Tibial nerve (tissue), 4 donors: ENCODE results near the gene C1orf35. TPM values are rescaled to one million over a fixed set of nuclear protein-coding genes. Genes with fewer than 3 reads are reported as not detected.

Experiments
- DNase-seq, 2 donors: peaks; one replicate each; pipeline ENCODE4 v3.0.0-alpha.2; 2019; ENCODE audit warnings: low spot score in 2 of 2
- H3K27ac ChIP-seq, 4 donors: fragments of 200-600 bp; sonication (generic) in 3 of 4; one replicate each; pipeline ENCODE4 v1.5.1; 2017 to 2019; ENCODE audit warnings: mild to moderate bottlenecking in 1 of 4
- H3K27me3 ChIP-seq, 2 donors: fragments of 200-600 bp; sonication (generic) in 1 of 2; one replicate each; pipeline versions ENCODE4 v1.5.1 to v1.6.0; 2017 to 2019
- H3K36me3 ChIP-seq, 3 donors: fragments of 200-600 bp; sonication (generic); one replicate each; pipeline ENCODE4 v1.5.1; 2018 to 2019
- H3K4me1 ChIP-seq, 4 donors: fragments of 200-600 bp; sonication (generic) in 3 of 4; one replicate each; pipeline ENCODE4 v1.5.1; 2017 to 2019
- H3K4me3 ChIP-seq, 4 donors: fragments of 200-600 bp; sonication (generic) in 3 of 4; one replicate each; pipeline ENCODE4 v1.5.1; 2017 to 2019; ENCODE audit warnings: mild to moderate bottlenecking in 1 of 4, moderate library complexity in 1 of 4
- H3K9me3 ChIP-seq, 4 donors: fragments of 200-600 bp; sonication (generic) in 3 of 4; one replicate each; pipeline ENCODE4 v1.5.1; 2017 to 2019
- CTCF ChIP-seq, 5 experiments: fragments of 200-600 bp in 3 of 5; fragments of 450-650 bp in 2 of 5; sonication (generic) in 3 of 5; IDR thresholded peaks; one replicate each; pipeline ENCODE4 v1.5.1; 2016 to 2019; ENCODE audit warnings: antibody characterized with exemption in 5 of 5, mild to moderate bottlenecking in 3 of 5, moderate library complexity in 2 of 5
- EP300 ChIP-seq, 2 donors: sonication (generic); formaldehyde crosslinking; IDR thresholded peaks; one replicate each; pipeline ENCODE4 v1.6.1; 2017; ENCODE audit warnings: antibody characterized with exemption in 2 of 2, mild to moderate bottlenecking in 1 of 2
- POLR2A ChIP-seq, 2 donors: fragments of 450-650 bp; IDR thresholded peaks; one replicate each; pipeline ENCODE4 v1.6.1; 2017; ENCODE audit warnings: antibody characterized with exemption in 2 of 2, mild to moderate bottlenecking in 2 of 2, moderate library complexity in 2 of 2
- WGBS, 2 donors: methylation state at CpG; one replicate each; pipeline ENCODE4 v1.1.5; 2018; 5-methylcytosine and 5-hydroxymethylcytosine counted together
- total RNA-seq, 4 donors: library from RNA; depleted of rRNA; stranded (reverse); fragments of >200 nt; gene quantifications; one replicate each; pipeline ENCODE4 v1.1.0, GENCODE V29; 2016

C1orf35 gene
- total RNA-seq, 4 donors from 2014 or later: 26.4 to 38.5 (median 27.1) TPM

GRCh38 chr1:228068359-228068758, 34.8 kb downstream of the C1orf35 start:
- no peak for TF ChIP-seq CTCF (IDR thresholded peaks at IDR 0.05)
- TF ChIP-seq EP300 (IDR thresholded peaks at IDR 0.05): no peak
- TF ChIP-seq POLR2A (IDR thresholded peaks at IDR 0.05): no peak
- Histone ChIP-seq H3K27ac (no peak overlapping the region), H3K36me3 (no peaks in the 10 kb centered on the region), H3K4me1 (peaks cover 0 to 2% (median 0%) of the 10 kb centered on the region in 4 donors), H3K4me3 (no peak overlapping the region), H3K9me3 (no peaks in the 10 kb centered on the region), H3K27me3 (peaks cover 0 to 44% of the 10 kb centered on the region in 2 donors)
- no peak for DNase-seq
- WGBS, 2 donors: 76 to 81% methylated on average over 7 of the region's 7 CpGs

- Histone ChIP-seq H3K36me3 (no peaks in the 10 kb centered on the region), H3K27me3 (peaks cover 0 to 57% of the 10 kb centered on the region in 2 donors), H3K4me1 (no peaks in the 10 kb centered on the region), H3K27ac (no peak overlapping the region), H3K4me3 (no peak overlapping the region), H3K9me3 (no peaks in the 10 kb centered on the region)
- DNase-seq: peak in 1 of 2 donors; percentile 1
- TF ChIP-seq CTCF (IDR thresholded peaks at IDR 0.05) (no peak), POLR2A (IDR thresholded peaks at IDR 0.05) (no peak), EP300 (IDR thresholded peaks at IDR 0.05) (no peak)
- 54 to 67% methylated on average over 9 to 10 of the region's 10 CpGs for WGBS, 2 donors
Measured at GRCh38 chr1:228066891-228067654, 36.1 kb downstream of the C1orf35 start.

- TF ChIP-seq POLR2A (IDR thresholded peaks at IDR 0.05) (no peak), EP300 (IDR thresholded peaks at IDR 0.05) (no peak), CTCF (IDR thresholded peaks at IDR 0.05) (no peak)
Measured at GRCh38 chr1:228066416-228066815, 36.7 kb downstream of the C1orf35 start.

GRCh38 chr1:228065543-228066347, 37.4 kb downstream of the C1orf35 start:
- peaks cover 0 to 5% (median under 1%) of the 10 kb centered on the region in 4 donors for H3K4me1 ChIP-seq
- no peak overlapping the region for H3K4me3 ChIP-seq
- DNase-seq: no peak
- no peaks in the 10 kb centered on the region for H3K9me3 ChIP-seq
- peaks cover 0 to 70% of the 10 kb centered on the region in 2 donors for H3K27me3 ChIP-seq
- TF ChIP-seq POLR2A (IDR thresholded peaks at IDR 0.05) (no peak), CTCF (IDR thresholded peaks at IDR 0.05) (no peak), EP300 (IDR thresholded peaks at IDR 0.05) (no peak)
- WGBS, 2 donors: 69 to 71% methylated on average over 15 of the region's 15 CpGs
- H3K27ac ChIP-seq: no peak overlapping the region
- no peaks in the 10 kb centered on the region for H3K36me3 ChIP-seq

More at GRCh38 chr1:228066416-228066815, 36.7 kb downstream of the C1orf35 start:
- WGBS, 2 donors: 25 to 28% methylated on average over 2 to 3 of the region's 4 CpGs
- H3K27ac ChIP-seq: no peak overlapping the region
- H3K9me3 ChIP-seq: no peaks in the 10 kb centered on the region
- DNase-seq: no peak
- no peaks in the 10 kb centered on the region for H3K4me1 ChIP-seq
- H3K4me3 ChIP-seq: no peak overlapping the region
- H3K36me3 ChIP-seq: no peaks in the 10 kb centered on the region
- H3K27me3 ChIP-seq: peaks cover 0 to 63% of the 10 kb centered on the region in 2 donors
